Upper lobe of left lung (tissue), 4 donors: ENCODE results near the gene PDS5A.

ENCODE experiments used
- EP300 ChIP-seq, 4 donors: sonication (generic); formaldehyde crosslinking; IDR thresholded peaks; one replicate each; pipeline ENCODE4 v1.5.1; 2017; ENCODE audit warnings: antibody characterized with exemption in 4 of 4, control low read depth in 2 of 4
- TF ChIP-seq, protein P1 (sequence below), 6 experiments: fragments of 450-650 bp in 4 of 6; fragments of 200-600 bp in 2 of 6; sonication (generic) in 2 of 6; IDR thresholded peaks; one replicate each; pipeline ENCODE4 v1.5.1; 2016 to 2019; ENCODE audit warnings: antibody characterized with exemption in 6 of 6

DNA sequence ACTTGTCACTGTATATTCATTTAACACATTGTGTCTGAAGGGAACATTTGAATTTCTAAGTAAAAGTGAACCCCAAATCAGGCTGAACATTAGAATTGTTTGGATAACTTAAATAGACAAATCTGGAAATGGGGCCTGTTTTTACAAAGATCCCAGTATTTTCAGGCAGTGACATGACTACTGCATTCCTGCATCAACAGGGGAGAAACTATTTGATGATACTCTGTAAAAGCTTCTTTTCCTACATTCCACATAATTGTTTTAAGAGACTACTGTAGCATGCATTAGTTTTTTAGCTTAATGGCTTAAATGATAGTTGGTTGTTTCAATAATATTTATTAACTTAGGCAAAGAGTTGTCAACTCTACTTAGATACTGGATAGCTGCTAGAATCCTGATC, 127.0 kb downstream of the PDS5A start:
- no peak for TF ChIP-seq EP300 (IDR thresholded peaks at IDR 0.05)
- TF ChIP-seq, protein P1, sequence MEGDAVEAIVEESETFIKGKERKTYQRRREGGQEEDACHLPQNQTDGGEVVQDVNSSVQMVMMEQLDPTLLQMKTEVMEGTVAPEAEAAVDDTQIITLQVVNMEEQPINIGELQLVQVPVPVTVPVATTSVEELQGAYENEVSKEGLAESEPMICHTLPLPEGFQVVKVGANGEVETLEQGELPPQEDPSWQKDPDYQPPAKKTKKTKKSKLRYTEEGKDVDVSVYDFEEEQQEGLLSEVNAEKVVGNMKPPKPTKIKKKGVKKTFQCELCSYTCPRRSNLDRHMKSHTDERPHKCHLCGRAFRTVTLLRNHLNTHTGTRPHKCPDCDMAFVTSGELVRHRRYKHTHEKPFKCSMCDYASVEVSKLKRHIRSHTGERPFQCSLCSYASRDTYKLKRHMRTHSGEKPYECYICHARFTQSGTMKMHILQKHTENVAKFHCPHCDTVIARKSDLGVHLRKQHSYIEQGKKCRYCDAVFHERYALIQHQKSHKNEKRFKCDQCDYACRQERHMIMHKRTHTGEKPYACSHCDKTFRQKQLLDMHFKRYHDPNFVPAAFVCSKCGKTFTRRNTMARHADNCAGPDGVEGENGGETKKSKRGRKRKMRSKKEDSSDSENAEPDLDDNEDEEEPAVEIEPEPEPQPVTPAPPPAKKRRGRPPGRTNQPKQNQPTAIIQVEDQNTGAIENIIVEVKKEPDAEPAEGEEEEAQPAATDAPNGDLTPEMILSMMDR (IDR thresholded peaks at IDR 0.05), result no peak
